Measurements from ENCODE around the gene ENGASE.
A peak's percentile ranks its signal among the peaks of the same experiment; 100 is the strongest.

The ENGASE gene

DNA sequence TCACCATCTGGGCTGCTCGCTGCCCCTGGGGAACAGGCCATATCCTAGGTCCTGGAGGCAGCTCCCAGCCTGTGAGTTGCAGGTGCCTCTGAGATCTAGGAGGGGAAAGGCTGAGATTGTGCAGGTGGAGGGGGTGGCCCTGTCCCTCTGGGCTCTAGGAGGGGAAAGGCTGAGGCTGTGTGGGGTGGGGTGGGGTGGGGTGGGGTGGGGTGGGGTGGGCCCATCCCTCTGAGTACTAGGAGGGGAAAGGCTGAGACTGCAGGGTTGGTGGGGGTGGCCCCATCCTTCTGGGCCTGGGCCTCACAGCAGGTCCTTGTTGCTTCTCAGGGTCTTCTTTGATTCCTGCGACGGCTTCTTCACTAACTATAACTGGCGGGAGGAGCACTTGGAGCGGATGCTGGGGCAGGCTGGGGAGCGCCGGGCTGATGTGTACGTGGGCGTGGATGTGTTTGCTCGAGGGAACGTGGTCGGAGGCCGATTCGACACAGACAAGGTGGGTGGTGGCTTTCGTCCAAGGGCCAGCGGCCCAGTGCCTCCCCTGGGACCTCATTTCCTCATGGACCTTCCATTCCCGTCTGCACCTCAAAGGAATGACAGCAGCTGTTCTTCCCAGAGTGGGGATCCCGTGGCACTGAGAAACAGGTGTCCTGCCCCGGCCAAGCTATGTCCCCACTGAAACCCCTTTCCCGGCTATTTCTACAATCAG lies 7.1 kb downstream of the ENGASE start:
- H3K79me2 ChIP-seq (ENCODE audit: insufficient read depth, low read length), result no peaks in the 10 kb centered on the region
- H3K4me3 ChIP-seq (ENCODE audit: low read depth, low read length, poor library complexity, severe bottlenecking), result no peak overlapping the region
- no peaks in the 10 kb centered on the region for H3F3A ChIP-seq (ENCODE audit: insufficient read depth, low read length)
- H3K9me2 ChIP-seq (ENCODE audit: low read depth, low read length), result no peaks in the 10 kb centered on the region
- H3K27ac ChIP-seq (ENCODE audit: low read depth, low read length, poor library complexity, severe bottlenecking), result no peak overlapping the region
- H3K27me3 ChIP-seq (ENCODE audit: insufficient read depth, low read length), result no peaks in the 10 kb centered on the region
- no peak overlapping the region for H3K9ac ChIP-seq (ENCODE audit: low read length)
- no peak overlapping the region for H3K4me2 ChIP-seq (ENCODE audit: low read length)
- H3K9me3 ChIP-seq (ENCODE audit: low read length), result no peaks in the 10 kb centered on the region
- H4K20me1 ChIP-seq (ENCODE audit: insufficient read depth, low read length), result no peaks in the 10 kb centered on the region
- H3K36me3 ChIP-seq (ENCODE audit: insufficient read depth, low read length), result no peaks in the 10 kb centered on the region
- no peak for TF ChIP-seq EZH2 (IDR thresholded peaks at IDR 0.05; ENCODE audit: borderline replicate concordance, low read length)
- TF ChIP-seq, protein P1, sequence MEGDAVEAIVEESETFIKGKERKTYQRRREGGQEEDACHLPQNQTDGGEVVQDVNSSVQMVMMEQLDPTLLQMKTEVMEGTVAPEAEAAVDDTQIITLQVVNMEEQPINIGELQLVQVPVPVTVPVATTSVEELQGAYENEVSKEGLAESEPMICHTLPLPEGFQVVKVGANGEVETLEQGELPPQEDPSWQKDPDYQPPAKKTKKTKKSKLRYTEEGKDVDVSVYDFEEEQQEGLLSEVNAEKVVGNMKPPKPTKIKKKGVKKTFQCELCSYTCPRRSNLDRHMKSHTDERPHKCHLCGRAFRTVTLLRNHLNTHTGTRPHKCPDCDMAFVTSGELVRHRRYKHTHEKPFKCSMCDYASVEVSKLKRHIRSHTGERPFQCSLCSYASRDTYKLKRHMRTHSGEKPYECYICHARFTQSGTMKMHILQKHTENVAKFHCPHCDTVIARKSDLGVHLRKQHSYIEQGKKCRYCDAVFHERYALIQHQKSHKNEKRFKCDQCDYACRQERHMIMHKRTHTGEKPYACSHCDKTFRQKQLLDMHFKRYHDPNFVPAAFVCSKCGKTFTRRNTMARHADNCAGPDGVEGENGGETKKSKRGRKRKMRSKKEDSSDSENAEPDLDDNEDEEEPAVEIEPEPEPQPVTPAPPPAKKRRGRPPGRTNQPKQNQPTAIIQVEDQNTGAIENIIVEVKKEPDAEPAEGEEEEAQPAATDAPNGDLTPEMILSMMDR (IDR thresholded peaks at IDR 0.05; ENCODE audit: low read length), result no peak
- no peak overlapping the region for H2AFZ ChIP-seq (ENCODE audit: low read length)
- H3K4me1 ChIP-seq (ENCODE audit: insufficient read depth, low read length, severe bottlenecking), result no peaks in the 10 kb centered on the region

DNA sequence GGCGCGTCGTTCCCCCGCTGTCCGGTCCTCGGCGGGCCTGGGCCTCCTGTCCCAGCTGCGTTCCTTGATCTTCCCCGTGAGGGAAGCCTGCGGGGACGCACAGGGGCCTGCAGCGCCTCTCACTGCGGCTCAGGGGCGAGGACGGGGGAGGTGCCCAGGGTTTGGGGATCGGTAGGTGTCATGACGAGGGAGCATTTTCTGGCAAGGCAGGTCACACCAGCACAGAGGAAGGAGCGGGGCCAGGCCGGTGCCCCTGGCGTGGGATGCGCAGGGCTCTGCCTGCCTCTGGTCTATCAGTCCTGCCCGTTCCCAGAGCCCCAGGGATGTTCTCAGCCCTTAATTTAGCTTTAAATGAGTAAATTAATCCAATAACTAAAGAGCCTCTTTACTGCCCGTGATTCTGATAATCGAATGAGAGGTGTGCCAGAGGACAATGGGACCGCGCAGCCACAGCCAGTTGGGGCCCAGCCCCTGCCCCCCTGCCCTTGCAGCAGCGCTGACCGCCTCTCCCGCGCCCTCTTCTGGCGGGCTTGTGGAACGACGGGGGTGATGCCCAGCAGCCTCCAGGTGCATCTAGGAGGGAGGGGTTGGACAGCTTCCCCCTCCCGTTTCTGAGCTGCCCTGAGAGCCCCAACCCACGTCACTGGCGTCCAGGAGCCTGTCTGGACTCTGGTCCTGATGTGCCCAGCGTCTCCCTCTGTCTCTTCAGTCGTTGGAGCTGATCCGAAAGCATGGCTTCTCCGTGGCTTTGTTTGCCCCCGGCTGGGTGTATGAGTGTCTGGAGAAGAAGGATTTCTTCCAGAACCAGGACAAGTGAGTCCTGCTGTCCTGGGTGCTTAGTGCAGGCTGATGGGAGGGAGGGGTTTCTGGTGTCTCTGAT lies 7.9 kb downstream of the ENGASE start:
- Histone ChIP-seq H3K9me2 (ENCODE audit: low read depth, low read length) (no peaks in the 10 kb centered on the region), H3K79me2 (ENCODE audit: insufficient read depth, low read length) (no peaks in the 10 kb centered on the region), H4K20me1 (ENCODE audit: insufficient read depth, low read length) (no peaks in the 10 kb centered on the region), H2AFZ (ENCODE audit: low read length) (no peak overlapping the region), H3F3A (ENCODE audit: insufficient read depth, low read length) (no peaks in the 10 kb centered on the region), H3K27me3 (ENCODE audit: insufficient read depth, low read length) (no peaks in the 10 kb centered on the region), H3K4me1 (ENCODE audit: insufficient read depth, low read length, severe bottlenecking) (no peaks in the 10 kb centered on the region), H3K9ac (ENCODE audit: low read length) (no peak overlapping the region), H3K4me2 (ENCODE audit: low read length) (no peak overlapping the region), H3K4me3 (ENCODE audit: low read depth, low read length, poor library complexity, severe bottlenecking) (no peak overlapping the region), H3K9me3 (ENCODE audit: low read length) (no peaks in the 10 kb centered on the region), H3K27ac (ENCODE audit: low read depth, low read length, poor library complexity, severe bottlenecking) (no peak overlapping the region), H3K36me3 (ENCODE audit: insufficient read depth, low read length) (no peaks in the 10 kb centered on the region)
- TF ChIP-seq EZH2 (IDR thresholded peaks at IDR 0.05; ENCODE audit: borderline replicate concordance, low read length), result no peak
- TF ChIP-seq, protein P1 (IDR thresholded peaks at IDR 0.05; ENCODE audit: low read length), result peak; percentile 80

DNA sequence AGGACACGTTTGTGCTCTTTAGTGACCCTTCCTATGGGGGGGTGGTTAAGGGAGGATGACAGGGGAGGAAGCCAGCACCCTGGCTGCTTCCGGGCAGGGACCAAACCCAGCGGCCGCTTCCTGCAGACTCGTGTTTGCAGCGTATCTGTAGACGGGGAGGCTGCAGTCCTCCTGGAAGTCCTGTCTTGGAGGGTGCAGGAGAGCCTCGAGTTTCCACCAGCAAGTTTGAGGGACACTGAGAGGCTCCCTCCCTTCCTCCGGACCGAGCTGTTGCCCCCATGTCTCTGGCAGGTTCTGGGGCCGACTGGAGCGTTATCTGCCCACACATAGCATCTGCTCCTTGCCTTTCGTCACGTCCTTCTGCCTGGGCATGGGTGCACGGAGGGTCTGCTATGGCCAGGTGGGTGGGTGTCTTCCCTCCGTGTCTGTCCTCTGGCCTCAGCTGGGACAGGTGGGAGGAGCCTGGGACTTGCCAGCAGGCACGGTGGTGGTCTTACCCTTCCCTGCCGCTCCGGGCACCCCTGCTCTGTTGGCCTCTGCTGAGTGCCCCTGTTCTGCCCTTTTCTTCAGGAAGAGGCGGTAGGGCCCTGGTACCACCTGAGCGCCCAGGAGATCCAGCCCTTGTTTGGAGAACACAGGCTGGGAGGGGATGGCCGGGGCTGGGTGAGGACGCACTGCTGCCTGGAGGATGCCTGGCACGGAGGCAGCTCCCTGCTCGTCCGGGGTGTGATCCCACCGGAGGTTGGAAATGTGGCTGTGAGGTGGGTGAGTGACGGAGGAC lies 8.8 kb downstream of the ENGASE start:
- Histone ChIP-seq H3K9me2 (ENCODE audit: low read depth, low read length) (no peaks in the 10 kb centered on the region), H3K9me3 (ENCODE audit: low read length) (no peaks in the 10 kb centered on the region), H3K4me1 (ENCODE audit: insufficient read depth, low read length, severe bottlenecking) (no peaks in the 10 kb centered on the region), H3K27ac (ENCODE audit: low read depth, low read length, poor library complexity, severe bottlenecking) (no peak overlapping the region), H3K4me2 (ENCODE audit: low read length) (no peak overlapping the region), H4K20me1 (ENCODE audit: insufficient read depth, low read length) (no peaks in the 10 kb centered on the region), H3K27me3 (ENCODE audit: insufficient read depth, low read length) (no peaks in the 10 kb centered on the region), H3K4me3 (ENCODE audit: low read depth, low read length, poor library complexity, severe bottlenecking) (no peak overlapping the region), H2AFZ (ENCODE audit: low read length) (no peak overlapping the region), H3K36me3 (ENCODE audit: insufficient read depth, low read length) (no peaks in the 10 kb centered on the region), H3F3A (ENCODE audit: insufficient read depth, low read length) (no peaks in the 10 kb centered on the region), H3K79me2 (ENCODE audit: insufficient read depth, low read length) (no peaks in the 10 kb centered on the region), H3K9ac (ENCODE audit: low read length) (no peak overlapping the region)
- TF ChIP-seq, protein P1 (IDR thresholded peaks at IDR 0.05; ENCODE audit: low read length), result no peak
- TF ChIP-seq EZH2 (IDR thresholded peaks at IDR 0.05; ENCODE audit: borderline replicate concordance, low read length), result no peak

Data from OCI-LY1 (cell line).